ENCODE measurements around the gene EGFR. TPM values are rescaled to one million over a fixed set of nuclear protein-coding genes. Genes with fewer than 3 reads are reported as not detected.
A peak's percentile ranks its signal among the peaks of the same experiment; 100 is the strongest.

Gene EGFR
- total RNA-seq, 4 donors from 2014 or later = 45.5 to 61.1 (median 56.9) TPM

GRCh38 chr7:55021053-55021452, 2.2 kb downstream of the EGFR start:
- Histone ChIP-seq H3K4me1 (peaks cover 0 to 4% (median 0%) of the 10 kb centered on the region in 4 donors), H3K9me3 (no peaks in the 10 kb centered on the region), H3K27ac (peak overlapping the region in 2 of 4 donors; percentile 94 to 97), H3K4me3 (peak overlapping the region in 2 of 4 donors; percentile 98), H3K27me3 (no peaks in the 10 kb centered on the region), H3K36me3 (peaks cover 0 to 4% (median 0%) of the 10 kb centered on the region in 3 donors)
- DNase-seq = no peak
- TF ChIP-seq CTCF (IDR thresholded peaks at IDR 0.05) (no peak), POLR2A (IDR thresholded peaks at IDR 0.05) (no peak)

GRCh38 chr7:55022002-55022985, 3.5 kb downstream of the EGFR start:
- Histone ChIP-seq H3K4me1 (peaks cover 0 to 4% (median 0%) of the 10 kb centered on the region in 4 donors), H3K27ac (peak overlapping the region; percentile 8 to 41 (median 22))
- no peak for TF ChIP-seq CTCF (IDR thresholded peaks at IDR 0.05)
- no peak for TF ChIP-seq POLR2A (IDR thresholded peaks at IDR 0.05)

GRCh38 chr7:55023841-55024505, 5.2 kb downstream of the EGFR start:
- Histone ChIP-seq H3K27ac (no peak overlapping the region), H3K4me1 (peaks cover 0 to 4% (median 0%) of the 10 kb centered on the region in 4 donors), H3K9me3 (no peaks in the 10 kb centered on the region), H3K4me3 (no peak overlapping the region), H3K36me3 (peaks cover 0 to 4% (median 0%) of the 10 kb centered on the region in 3 donors), H3K27me3 (no peaks in the 10 kb centered on the region)
- no peak for DNase-seq
- TF ChIP-seq POLR2A (IDR thresholded peaks at IDR 0.05) (no peak), CTCF (IDR thresholded peaks at IDR 0.05) (no peak)

More at GRCh38 chr7:55022002-55022985, 3.5 kb downstream of the EGFR start:
- no peak for DNase-seq
- Histone ChIP-seq H3K4me3 (peak overlapping the region in 2 of 4 donors; percentile 1 to 11), H3K9me3 (no peaks in the 10 kb centered on the region), H3K36me3 (peaks cover 0 to 4% (median 0%) of the 10 kb centered on the region in 3 donors), H3K27me3 (no peaks in the 10 kb centered on the region)

- H3K4me1 ChIP-seq = peaks cover 0 to 4% (median 0%) of the 10 kb centered on the region in 4 donors
- TF ChIP-seq CTCF (IDR thresholded peaks at IDR 0.05) = no peak
- TF ChIP-seq POLR2A (IDR thresholded peaks at IDR 0.05) = no peak
- H3K36me3 ChIP-seq = peaks cover 0 to 4% (median 0%) of the 10 kb centered on the region in 3 donors
- H3K27me3 ChIP-seq = no peaks in the 10 kb centered on the region
- H3K9me3 ChIP-seq = no peaks in the 10 kb centered on the region
- no peak overlapping the region for H3K27ac ChIP-seq
- H3K4me3 ChIP-seq = no peak overlapping the region
- no peak for DNase-seq
These were observed 6.0 kb downstream of the EGFR start for GRCh38 chr7:55024776-55025175.

- TF ChIP-seq CTCF (IDR thresholded peaks at IDR 0.05) (no peak), POLR2A (IDR thresholded peaks at IDR 0.05) (no peak)
- H3K27ac ChIP-seq = peak overlapping the region in 3 of 4 donors; percentile 11 to 22 (median 21)
- H3K4me3 ChIP-seq = no peak overlapping the region
- no peaks in the 10 kb centered on the region for H3K9me3 ChIP-seq
- no peaks in the 10 kb centered on the region for H3K4me1 ChIP-seq
- DNase-seq = no peak
- H3K36me3 ChIP-seq = peaks cover 0 to 4% (median 0%) of the 10 kb centered on the region in 3 donors
- no peaks in the 10 kb centered on the region for H3K27me3 ChIP-seq
These were observed 7.4 kb downstream of the EGFR start for GRCh38 chr7:55026086-55026790.
